Measurements from ENCODE around the gene SLC24A5. TPM values are rescaled to one million over a fixed set of nuclear protein-coding genes. Genes with fewer than 3 reads are reported as not detected.

The SLC24A5 gene
- total RNA-seq, 1 donor from 2014 or later: not detected

GRCh38 chr15:48168616-48169015 lies 47.8 kb downstream of the SLC24A5 start:
- H3K4me1 ChIP-seq: no peaks in the 10 kb centered on the region
- no peak for DNase-seq (ENCODE audit: extremely low spot score in 2 of 2)
- H3K9me3 ChIP-seq: no peaks in the 10 kb centered on the region
- no peak overlapping the region for H3K27ac ChIP-seq
- no peaks in the 10 kb centered on the region for H3K27me3 ChIP-seq
- TF ChIP-seq CTCF (IDR thresholded peaks at IDR 0.05) (no peak), POLR2A (IDR thresholded peaks at IDR 0.05) (no peak), POLR2AphosphoS5 (IDR thresholded peaks at IDR 0.05; ENCODE audit: insufficient read depth in 1 of 2, low read depth in 1 of 2) (no peak)
- intact Hi-C loops (cut with DNase I): no loop called here
- no peak overlapping the region for H3K4me3 ChIP-seq
- no peaks in the 10 kb centered on the region for H3K36me3 ChIP-seq

- intact Hi-C loops (cut with DNase I): no loop called here
Observed at GRCh38 chr15:48170981-48171380, 50.2 kb downstream of the SLC24A5 start.

GRCh38 chr15:48175126-48175525 lies 54.3 kb downstream of the SLC24A5 start:
- Histone ChIP-seq H3K4me1 (peaks cover 13% of the 10 kb centered on the region), H3K27me3 (peaks cover 4% of the 10 kb centered on the region), H3K27ac (no peak overlapping the region), H3K36me3 (no peaks in the 10 kb centered on the region), H3K9me3 (no peaks in the 10 kb centered on the region), H3K4me3 (no peak overlapping the region)
- intact Hi-C loops (cut with DNase I): no loop called here
- no peak for TF ChIP-seq CTCF (IDR thresholded peaks at IDR 0.05)
- TF ChIP-seq POLR2AphosphoS5 (IDR thresholded peaks at IDR 0.05; ENCODE audit: insufficient read depth in 1 of 2, low read depth in 1 of 2): no peak
- no peak for TF ChIP-seq POLR2A (IDR thresholded peaks at IDR 0.05)
- DNase-seq (ENCODE audit: extremely low spot score in 2 of 2): no peak

More at GRCh38 chr15:48170981-48171380, 50.2 kb downstream of the SLC24A5 start:
- H3K27me3 ChIP-seq: no peaks in the 10 kb centered on the region
- no peak overlapping the region for H3K4me3 ChIP-seq
- no peaks in the 10 kb centered on the region for H3K9me3 ChIP-seq
- no peak overlapping the region for H3K27ac ChIP-seq
- TF ChIP-seq CTCF (IDR thresholded peaks at IDR 0.05) (no peak), POLR2A (IDR thresholded peaks at IDR 0.05) (no peak), POLR2AphosphoS5 (IDR thresholded peaks at IDR 0.05; ENCODE audit: insufficient read depth in 1 of 2, low read depth in 1 of 2) (no peak)
- H3K4me1 ChIP-seq: no peaks in the 10 kb centered on the region
- DNase-seq (ENCODE audit: extremely low spot score in 2 of 2): no peak
- H3K36me3 ChIP-seq: no peaks in the 10 kb centered on the region

- peaks cover 4% of the 10 kb centered on the region for H3K27me3 ChIP-seq
- TF ChIP-seq POLR2AphosphoS5 (IDR thresholded peaks at IDR 0.05; ENCODE audit: insufficient read depth in 1 of 2, low read depth in 1 of 2): no peak
- TF ChIP-seq CTCF (IDR thresholded peaks at IDR 0.05): no peak
- no peak for TF ChIP-seq POLR2A (IDR thresholded peaks at IDR 0.05)
- no peaks in the 10 kb centered on the region for H3K36me3 ChIP-seq
- peaks cover 13% of the 10 kb centered on the region for H3K4me1 ChIP-seq
- no peak overlapping the region for H3K27ac ChIP-seq
- no peak for DNase-seq (ENCODE audit: extremely low spot score in 2 of 2)
- H3K4me3 ChIP-seq: no peak overlapping the region
- intact Hi-C loops (cut with DNase I): no loop called here
- no peaks in the 10 kb centered on the region for H3K9me3 ChIP-seq
Observed at GRCh38 chr15:48176112-48176511, 55.3 kb downstream of the SLC24A5 start.

GRCh38 chr15:48176957-48177356 lies 56.2 kb downstream of the SLC24A5 start:
- Histone ChIP-seq H3K4me1 (peaks cover 13% of the 10 kb centered on the region), H3K27ac (no peak overlapping the region), H3K36me3 (no peaks in the 10 kb centered on the region), H3K27me3 (peaks cover 4% of the 10 kb centered on the region), H3K4me3 (no peak overlapping the region), H3K9me3 (no peaks in the 10 kb centered on the region)
- no peak for DNase-seq (ENCODE audit: extremely low spot score in 2 of 2)
- intact Hi-C loops (cut with DNase I): no loop called here
- TF ChIP-seq POLR2AphosphoS5 (IDR thresholded peaks at IDR 0.05; ENCODE audit: insufficient read depth in 1 of 2, low read depth in 1 of 2) (no peak), POLR2A (IDR thresholded peaks at IDR 0.05) (no peak), CTCF (IDR thresholded peaks at IDR 0.05) (no peak)

Data from vagina (tissue), 2 donors.